NCI-H2196 (cell line): ENCODE results near the gene RDH13.
A peak's percentile ranks its signal among the peaks of the same experiment; 100 is the strongest.
"Not testable (repeated sequence)": the region's sequence is repeated elsewhere in the genome, so short reads cannot be mapped to it uniquely, and the experiment has no call there.

Experiments
- DNase-seq: peaks from one replicate; lab custom pipeline; 2025; ENCODE audit not compliant: unreplicated experiment; lab: John Stamatoyannopoulos, UW

The RDH13 gene

DNA sequence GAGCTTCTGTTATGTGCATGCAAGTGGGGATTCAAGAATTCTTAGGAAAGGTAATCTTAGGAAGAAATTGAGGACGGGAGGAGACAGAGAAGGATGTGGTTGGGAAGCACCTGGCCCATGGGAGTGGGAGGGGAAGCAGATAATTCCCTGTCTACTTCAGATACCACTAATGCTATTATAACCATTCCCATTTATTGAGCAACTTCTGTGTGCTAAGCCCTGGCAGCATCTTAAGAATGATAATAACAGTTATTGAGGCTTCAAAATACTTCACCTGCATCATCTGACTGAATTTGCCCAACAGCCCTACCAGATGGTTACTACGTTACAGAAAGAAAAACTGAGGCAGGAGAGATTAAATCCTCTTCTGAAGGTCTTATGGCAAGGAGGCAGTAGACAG, 14.2 kb upstream of the RDH13 start:
- DNase-seq, result no peak

DNA sequence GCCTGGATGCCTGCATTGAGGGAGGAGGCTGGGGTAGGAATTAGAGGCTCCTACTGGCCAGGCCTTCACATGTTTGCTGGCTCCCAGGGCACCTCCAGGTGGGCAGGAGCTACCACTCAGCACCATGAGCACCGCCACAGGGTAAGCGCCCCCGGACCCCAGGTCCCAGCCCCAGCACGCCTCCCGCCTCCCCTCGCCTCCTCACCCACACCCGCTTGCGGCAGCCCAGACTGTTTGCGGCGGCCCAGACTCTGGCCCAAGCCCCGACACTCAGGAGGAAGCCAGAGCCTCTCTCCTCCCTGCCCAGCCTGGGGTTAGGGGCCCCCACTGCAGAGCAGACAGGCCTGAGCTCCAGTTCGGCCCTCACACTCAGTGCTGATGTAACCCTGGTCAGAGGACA, 13.4 kb upstream of the RDH13 start:
- no peak for DNase-seq

DNA sequence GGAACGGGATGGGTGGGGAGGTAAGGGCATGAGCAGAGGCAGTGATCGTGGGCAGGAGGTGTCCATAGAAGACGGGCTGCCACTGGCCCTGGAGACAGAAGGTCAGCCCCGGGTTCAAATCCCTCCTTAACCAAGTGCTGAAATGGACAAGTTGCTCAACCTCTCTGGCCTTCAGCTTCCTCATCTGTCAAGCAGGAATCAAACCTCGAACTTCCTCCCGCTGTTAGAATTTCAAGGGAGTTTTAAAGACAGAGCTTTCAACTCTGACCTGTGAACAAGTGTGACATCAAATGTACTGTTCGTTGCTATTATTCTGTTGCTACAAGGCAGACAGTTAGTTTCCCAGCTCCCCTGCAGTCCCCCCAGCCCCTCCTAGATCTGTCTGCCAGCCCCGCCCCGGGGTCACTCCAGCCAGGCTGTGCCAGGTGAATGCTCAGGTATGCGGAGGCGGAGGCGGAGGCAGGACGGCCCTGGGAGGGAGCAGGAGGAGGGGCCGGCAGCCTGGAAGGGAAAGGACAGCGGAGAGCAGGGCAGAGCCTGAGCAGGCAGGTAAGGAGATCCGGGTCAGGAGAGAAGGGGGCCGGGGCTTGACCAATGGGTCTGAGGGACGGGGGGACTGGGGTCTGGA, 12.5 kb upstream of the RDH13 start, which contains the start of gene EPS8L1:
Gene EPS8L1, plus strand, starts transcription at position 499 of the 628 bp plus-strand sequence. CDS start 576 bp downstream, outside the sequence.
- no peak for DNase-seq

DNA sequence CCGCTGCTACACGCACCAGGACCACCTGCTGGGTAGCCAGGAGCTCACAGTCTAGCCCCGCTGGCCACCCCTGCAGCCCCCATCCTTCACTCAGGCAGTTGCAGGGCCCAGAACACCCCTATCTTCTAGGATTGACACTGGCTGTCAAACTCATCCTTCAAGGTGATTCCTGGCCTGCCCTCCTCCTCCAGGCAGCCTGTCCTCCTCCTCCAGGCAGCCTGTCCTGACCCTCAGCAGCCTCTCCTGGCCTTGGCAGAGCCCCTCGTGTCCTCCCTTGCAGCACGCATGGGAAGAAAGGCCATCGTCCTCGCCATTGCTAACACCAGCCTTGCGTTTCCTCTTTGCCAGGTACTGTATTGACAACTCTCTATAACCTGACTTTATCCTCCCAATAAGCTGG, 9.0 kb upstream of the RDH13 start:
- no peak for DNase-seq

DNA sequence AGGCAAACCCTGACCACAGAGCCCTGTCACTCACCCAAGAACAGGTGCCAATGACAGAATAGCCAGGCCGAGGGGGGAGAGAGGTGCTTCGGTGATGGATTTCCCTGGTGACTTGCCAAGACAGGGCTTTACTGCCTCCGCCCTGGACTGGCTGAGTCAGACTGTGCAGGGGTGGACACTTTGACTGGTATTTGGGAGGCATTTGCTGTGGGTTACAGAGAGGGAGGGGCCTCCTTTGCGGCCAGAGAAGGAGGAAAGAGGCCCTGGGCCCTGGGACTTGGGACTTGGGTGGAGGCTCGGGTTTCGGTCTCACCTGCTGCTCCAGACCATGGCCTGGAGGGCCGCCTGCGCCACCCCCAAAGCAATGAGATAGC, 8.2 kb upstream of the RDH13 start:
- DNase-seq, result peak; percentile 80

DNA sequence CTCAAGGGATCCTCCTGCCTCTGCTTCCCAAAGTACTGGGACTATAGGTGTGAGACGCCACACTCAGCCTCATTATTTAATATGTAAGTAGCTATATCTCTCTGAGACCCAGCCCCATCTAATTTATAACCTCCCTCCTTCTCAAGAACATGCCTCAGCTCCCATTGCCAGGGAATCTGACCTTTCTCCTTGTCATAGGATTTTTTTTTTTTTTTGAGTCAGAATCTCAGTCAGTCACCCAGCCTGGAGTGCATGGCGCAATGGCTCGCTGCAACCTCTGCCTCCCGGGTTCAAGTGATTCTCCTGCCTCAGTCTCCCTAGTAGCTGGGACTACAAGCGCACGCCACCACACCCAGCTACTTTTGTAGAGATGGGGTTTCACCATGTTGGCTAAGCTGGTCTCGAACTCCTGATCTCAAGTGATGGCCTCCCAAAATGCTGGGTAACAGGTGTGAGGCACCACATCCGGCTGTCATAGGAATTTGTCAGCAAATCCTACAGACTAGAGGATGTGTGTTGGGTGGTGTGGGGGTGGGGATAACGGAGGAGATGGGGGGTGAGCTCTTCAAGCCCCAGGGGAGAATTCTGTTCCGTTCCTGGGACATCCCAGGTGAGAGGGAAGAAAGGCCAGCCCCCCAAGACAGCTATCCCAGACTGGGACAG, 7.6 kb upstream of the RDH13 start:
- no peak for DNase-seq

DNA sequence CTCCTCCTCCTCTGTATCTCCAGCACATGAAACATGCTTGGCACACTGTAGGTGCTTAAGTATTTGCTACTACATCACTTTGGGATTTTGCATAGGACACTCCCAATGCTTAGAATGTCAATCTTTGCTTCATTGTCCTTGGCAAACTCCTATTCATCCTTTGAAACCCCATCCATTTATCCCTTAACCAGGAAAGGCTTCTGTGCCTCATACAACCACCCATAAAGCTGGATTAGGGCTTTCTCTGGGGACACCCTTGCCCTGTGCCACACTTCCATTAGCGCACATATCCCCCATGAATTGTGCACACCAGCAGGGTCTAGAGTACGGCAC, 6.9 kb upstream of the RDH13 start:
- no peak for DNase-seq

DNA sequence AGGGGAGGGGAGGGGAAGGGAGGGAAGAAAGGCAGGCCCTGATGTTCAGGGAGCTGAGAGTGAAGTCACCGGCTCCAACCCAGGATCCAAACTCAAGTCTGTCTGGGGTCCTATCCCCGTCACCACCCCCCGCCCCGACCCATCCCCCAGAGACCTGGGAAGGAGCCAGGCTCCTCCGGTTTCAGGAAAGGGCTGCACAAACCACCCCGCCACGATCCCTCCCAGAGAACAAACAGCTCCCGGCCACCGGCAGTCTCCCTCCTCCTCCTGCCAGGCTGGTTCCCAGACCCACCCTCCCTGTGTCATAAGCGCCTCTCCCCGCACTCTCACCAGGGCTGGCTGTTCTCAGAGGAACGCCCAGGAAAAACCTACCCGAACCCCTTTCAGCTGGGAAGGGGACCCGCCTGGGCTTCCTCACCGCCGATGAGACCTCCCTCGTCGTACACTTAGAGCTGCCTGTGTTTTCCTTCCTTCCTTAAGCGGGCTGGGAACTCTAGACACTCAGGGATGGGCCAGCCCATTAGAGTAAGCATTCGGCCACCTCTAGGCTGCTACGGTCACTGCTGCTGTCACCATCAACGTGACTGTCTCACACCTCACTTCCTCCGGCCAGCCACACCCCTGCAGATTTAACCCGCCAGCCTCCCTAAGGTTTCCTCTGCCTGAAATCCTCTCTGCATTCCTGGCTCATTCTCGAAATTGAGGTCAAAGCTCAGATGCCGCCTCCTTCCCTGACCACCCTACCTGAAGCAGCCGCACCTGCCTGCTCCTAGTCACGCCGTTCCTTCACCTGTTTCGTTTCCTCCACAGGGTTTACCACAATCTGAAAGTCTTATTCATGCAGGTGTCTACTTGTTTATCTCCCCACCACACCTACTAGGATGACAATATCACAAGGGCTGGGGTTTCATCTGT, 6.3 kb upstream of the RDH13 start:
- peak; percentile 40 for DNase-seq

DNA sequence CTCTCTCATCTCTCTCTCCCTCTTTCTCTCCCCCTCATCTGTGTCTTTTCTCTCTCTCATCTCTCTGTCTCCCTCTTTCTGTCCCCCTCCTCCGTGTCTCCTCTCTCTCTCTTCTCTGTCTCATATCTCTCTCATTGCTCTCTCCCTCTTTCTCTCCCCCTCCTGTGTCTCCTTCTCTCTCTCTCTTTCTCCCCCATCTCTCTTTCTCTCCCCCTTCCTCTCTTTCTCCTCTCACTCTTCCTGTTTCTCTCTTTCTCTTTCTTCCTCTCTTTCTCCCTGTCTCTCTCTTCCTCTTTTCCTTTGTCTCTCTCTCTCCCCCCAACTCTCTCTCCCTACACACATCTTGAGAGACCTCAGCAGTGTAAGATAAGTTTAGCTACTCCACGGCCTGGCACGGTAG, 4.9 kb upstream of the RDH13 start:
- DNase-seq, result no peak

DNA sequence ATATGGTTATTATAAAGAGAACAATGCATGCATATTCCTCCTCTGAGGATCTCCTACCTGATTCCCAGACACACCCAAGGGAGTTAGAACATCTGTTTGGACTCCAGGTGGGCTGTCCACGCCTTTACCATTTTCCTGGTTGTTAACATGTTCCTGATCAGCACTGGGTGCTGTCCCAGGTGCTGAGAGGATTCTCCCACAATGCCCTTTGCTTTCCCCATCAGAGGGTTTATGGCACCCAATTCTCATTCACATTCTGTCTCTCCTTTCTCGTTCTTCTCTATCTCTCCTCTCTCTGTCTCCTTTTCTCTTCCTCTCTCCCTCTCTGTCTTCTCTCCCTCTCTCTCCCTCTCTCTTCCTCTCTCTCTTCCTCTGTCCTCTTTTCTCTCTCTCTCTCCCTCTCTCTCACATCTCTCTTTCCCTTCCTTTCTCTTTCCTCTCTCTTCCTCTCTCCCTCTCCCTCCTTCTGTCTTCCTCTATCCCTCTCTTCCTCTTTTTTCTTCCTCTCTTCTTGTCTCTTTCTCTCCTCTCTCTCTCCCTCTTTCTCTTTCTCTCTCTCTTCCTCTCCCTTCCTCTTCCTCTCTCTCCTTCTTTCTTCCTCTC, 3.3 kb upstream of the RDH13 start:
- no peak for DNase-seq

DNA sequence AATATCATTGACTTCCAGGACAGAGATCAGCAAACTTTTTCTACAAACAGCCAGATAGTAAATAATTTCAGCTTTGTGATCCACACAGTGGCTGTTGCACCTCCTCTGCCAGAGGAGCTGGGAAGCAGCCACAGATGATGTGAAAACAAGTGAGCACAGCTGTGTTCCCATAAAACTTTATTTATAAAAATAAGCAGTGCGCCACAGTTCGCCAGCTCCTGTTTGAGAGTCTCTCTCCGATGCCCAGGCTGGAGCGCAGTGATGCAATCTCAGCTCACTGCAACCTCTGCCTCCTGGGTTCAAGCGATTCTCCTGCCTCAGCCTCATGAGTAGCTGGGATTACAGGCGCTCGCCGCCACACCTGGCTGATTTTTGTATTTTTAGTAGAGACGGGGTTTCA, 2.6 kb upstream of the RDH13 start:
- not testable (repeated sequence) for DNase-seq

DNA sequence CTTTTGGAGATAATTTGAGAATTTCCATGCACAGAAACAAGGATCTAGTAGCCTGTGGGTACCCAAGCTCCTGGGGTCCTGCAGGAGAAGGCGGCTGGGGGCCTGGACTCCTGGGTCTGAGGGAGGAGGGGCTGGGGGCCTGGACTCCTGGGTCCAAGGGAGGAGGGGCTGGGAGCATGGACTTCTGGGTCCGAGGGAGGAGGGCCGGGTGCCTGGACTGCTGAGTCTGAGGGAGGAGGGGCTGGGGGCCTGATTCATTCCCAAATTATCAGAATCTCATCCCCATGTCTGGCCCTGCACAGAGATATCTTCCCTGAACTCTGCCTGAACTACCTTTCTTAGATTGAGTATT, 520 bp upstream of the RDH13 start:
- no peak for DNase-seq

DNA sequence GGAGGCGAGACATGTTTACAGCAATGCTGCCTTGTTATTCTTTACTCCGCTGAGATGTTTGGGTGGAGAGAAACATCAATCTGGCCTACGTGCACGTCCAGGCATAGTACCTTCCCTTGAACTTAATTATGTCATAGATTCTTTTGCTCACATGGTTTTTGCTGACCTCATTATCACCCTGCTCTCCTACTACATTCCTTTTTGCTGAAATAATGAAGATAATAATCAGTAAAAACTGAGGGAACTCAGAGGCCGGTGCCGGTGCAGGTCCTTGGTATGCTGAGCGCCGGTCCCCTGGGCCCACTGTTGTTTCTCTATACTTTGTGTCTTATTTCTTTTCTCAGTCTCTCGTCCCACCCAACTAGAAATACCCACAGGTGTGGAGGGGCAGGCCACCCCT, 2.7 kb downstream of the RDH13 start:
- not testable (repeated sequence) for DNase-seq

DNA sequence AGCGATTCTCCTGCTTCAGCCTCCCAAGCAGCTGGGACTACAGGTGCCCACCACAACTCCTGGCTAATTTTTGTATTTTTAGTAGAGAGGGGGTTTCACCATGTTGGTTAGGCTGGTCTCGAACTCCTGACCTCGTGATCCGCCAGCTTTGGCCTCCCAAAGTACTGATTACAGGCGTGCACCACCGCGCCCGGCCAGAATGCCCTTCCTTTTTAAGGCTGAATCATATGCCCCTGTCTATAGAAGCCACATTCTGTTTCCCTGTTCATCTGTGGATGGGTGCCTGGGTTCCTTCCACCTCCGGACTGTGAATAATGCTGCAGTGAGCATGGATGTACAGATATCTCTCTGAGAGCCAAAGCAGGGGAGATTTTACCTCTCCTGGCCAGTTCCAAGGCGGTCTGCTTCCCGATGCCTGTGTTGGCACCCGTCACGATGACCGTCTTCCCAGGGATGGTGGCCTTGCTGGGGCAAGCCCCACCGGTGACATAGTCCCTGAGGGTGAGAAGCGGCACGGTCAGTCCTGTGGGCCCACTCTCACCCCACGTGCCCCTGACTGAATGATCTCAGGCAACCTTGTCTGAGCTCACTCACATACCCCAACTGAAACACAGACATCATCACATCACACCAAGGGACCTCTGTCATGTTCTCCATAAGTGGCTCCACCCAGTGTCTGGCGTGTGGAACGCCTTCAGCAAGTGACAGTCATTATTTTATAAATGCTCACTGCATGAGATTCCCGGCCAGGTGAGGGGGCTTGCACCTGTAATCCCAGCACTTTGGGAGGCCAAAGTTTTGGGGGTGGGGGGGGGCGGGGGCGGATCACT, 4.0 kb downstream of the RDH13 start:
- peak; percentile 6 for DNase-seq

DNA sequence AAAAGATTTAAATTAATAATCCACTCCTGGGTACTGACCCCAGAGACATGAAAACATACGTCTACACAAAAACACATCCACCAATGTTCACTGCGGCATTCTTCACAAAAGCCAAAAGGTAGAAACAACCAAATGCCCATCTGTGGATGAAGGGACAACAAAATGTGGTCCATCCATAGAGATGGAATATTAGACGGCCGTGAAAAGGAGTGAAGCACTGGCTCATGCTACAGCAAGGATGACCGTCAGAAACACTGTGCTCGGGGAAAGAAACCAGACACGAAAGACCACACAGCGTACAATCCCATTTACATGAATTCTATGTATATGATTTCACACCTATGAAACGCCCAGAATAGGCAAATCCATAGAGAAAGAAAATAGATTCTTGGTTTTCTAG, 6.1 kb downstream of the RDH13 start:
- DNase-seq, result no peak

DNA sequence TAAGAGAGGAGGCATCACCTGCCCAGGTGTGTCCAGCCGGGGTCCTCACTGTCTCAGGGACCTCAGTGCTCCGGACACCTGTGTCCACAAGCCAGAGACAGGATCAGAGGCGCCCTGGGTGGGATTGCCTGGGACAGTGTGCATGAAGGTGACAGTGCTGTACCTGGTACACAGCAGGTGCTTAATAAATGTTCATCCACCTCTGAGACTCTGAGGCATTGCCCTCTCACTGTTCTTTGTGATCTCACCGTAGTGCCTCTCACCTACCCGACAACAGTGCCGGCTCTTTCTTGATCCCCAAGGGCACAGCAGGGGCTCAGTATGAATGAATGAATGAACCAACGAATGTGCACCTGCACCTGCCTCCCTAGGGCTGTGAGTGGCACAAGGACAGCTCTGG, 9.2 kb downstream of the RDH13 start:
- DNase-seq, result no peak

DNA sequence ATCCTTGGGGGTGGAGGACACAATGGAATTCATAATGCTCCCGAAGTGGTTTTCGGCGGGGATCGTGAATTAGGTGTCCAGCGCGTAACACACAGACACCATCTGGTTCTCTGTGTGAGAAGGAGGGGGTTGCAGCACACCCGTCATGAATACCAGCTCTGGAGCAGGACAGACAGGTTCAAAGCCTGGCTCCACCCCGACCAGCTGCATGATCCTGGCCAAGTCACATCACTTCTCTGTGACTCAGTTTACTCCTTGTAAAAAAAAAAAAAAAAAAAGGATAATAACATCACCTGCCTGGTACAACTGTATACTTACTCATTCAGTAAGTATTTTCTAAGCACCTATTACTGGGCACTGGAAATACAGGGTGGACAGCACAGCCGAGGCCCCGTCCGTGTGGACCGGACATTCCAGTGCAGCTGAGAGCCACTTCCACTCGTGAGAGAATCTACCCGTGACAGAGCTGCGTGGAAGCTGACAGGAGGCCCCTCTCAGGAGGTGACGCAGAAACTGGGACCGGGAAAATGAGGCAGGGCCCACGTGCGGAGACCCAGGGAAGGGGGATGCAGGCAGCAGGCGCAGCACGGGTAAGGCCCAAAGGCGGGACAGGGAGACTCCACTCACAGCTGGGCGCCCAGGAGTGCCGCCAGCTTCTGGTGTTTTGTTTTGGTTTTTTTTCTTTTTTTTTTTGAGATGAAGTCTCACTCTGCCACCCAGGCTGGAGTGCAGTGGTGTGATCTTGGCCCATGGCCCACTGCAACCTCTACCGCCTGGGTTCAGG, 12.0 kb downstream of the RDH13 start:
- no peak for DNase-seq

DNA sequence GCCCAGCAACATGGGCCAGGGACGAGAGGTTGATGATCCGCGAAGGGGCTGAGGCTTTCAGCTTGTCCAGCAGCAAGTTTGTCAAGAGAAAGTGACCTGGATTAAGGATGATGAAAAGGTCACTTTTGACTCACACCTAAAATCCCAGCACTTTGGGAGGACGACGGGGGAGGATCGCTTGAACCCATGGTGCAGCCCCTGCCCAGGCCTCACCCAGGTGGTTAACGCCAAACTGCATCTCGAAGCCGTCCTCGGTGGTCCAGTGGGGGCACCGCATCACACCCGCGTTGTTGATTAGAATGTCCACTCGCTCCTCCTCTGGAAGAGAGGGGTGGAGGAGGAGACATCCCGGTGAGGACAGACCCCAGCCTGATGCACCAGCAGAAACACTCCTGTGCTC, 14.5 kb downstream of the RDH13 start:
- DNase-seq, result no peak

DNA sequence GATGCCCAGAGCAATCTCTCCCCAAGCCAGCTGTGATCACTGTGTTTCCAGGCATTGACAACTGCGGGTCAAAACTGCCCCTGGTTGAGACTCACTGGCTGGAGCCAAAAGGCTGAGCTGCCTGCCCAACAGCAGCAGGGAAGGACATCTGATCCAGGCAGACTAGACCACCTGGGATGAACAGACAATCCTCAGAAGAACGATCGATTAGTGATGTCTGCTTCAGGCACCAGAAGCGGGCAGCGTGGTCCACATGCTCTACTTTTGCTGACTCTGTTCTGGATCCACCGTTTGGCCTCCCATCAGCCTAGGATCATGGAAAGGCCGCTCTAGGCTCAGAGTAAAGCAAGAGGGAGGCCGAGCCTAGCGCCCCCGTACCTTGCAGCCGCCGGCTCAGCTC, 15.0 kb downstream of the RDH13 start:
- DNase-seq, result no peak

DNA sequence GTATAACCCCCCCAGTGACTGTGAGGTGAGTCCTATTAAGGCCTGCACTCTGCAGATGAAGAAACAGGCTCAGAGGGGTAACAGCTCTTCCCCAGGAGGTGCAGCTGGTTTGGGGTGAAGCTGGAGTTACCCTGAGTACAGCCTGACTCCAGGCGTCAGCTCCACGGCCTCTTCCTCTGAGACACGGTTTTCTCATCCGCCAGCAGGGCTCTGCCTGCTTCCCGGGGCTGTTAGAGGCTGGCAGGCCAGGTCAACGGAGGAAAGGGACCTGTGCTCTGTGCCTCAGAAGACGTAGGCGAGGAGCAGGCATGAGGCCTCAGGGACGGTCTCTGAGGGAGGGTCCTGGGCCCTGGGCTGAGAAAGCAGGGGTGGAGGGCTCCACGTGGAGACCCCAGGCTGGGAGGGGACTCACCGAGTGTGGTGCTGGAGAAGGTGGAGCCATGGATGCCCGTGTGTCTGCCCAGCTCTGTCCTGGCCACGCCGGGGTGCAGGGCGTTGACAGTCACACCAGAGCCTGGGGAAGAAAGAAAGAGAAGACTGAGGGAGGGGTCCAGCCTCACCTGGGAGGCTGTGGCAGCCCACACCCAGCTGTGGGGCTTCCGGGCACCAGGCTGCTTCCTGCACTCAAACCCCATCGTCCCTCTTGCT, 15.8 kb downstream of the RDH13 start:
- DNase-seq, result no peak
